H1 (cell line): ENCODE results near the gene EMC10. TPM values are rescaled to one million over a fixed set of nuclear protein-coding genes. Genes with fewer than 3 reads are reported as not detected.

ENCODE experiments used
- CTCF ChIA-PET: fragments of 300-600 bp; sonication (Branson Sonifier 250); formaldehyde crosslinking; loops from one replicate; lab custom pipeline; 2021; ENCODE audit not compliant: partially characterized antibody; lab: Charles Lee
- POLR2A ChIA-PET: fragments of 300-600 bp; sonication (Branson Sonifier 250); formaldehyde crosslinking; loops from one replicate; lab custom pipeline; 2021; ENCODE audit warnings: inconsistent platforms; ENCODE audit not compliant: partially characterized antibody; lab: Charles Lee
- DNase-seq, 2 experiments: peaks; one replicate each; pipeline versions ENCODE4 v3.0.0 to v3.0.0-alpha.2; 2010 to 2022; ENCODE audit warnings: low spot score in 2 of 2, low read depth in 1 of 2, mixed read lengths in 1 of 2
- FAIRE-seq: peaks from 2 replicates; lab custom pipeline; 2011; peaks lifted over from hg19 to GRCh38; lab: Jason Lieb, UNC
- H2AFZ ChIP-seq: 2 replicates; pipeline ENCODE4 v1.8.1; 2012; ENCODE audit warnings: low read length, inconsistent platforms
- H2AK5ac ChIP-seq: 2 replicates; pipeline ENCODE4 v1.6.1; 2013; ENCODE audit warnings: low read depth, low read length
- H2BK120ac ChIP-seq: replicated peaks from 2 replicates; pipeline ENCODE3; 2013; ENCODE audit warnings: low read depth, low read length, inconsistent platforms
- H2BK12ac ChIP-seq: 2 replicates; pipeline ENCODE4 v1.6.1; 2013; ENCODE audit warnings: low read depth, low read length
- H2BK15ac ChIP-seq: 2 replicates; pipeline ENCODE4 v1.6.1; 2013; ENCODE audit warnings: low read length
- H2BK20ac ChIP-seq: 2 replicates; pipeline ENCODE4 v1.6.1; 2013; ENCODE audit warnings: low read length
- H2BK5ac ChIP-seq: 2 replicates; pipeline ENCODE4 v1.6.1; 2013; ENCODE audit warnings: low read depth, low read length
- H3K14ac ChIP-seq: 2 replicates; pipeline ENCODE4 v1.6.1; 2013; ENCODE audit warnings: inconsistent platforms; ENCODE audit not compliant: insufficient read length
- H3K18ac ChIP-seq: 2 replicates; pipeline ENCODE4 v1.6.1; 2013; ENCODE audit warnings: low read length; ENCODE audit errors: extremely low read depth
- H3K23ac ChIP-seq: 2 replicates; pipeline ENCODE4 v1.6.1; 2013; ENCODE audit warnings: inconsistent platforms; ENCODE audit not compliant: insufficient read length
- H3K23me2 ChIP-seq: 2 replicates; pipeline ENCODE4 v1.6.1; 2013; ENCODE audit warnings: low read depth, low read length
- H3K27ac ChIP-seq: 2 replicates; pipeline ENCODE4 v1.6.1; 2011; ENCODE audit warnings: low read depth, low read length, inconsistent platforms
- H3K27me3 ChIP-seq, 4 experiments: replicated peaks in 1 of 4; 1 replicate in 1 of 4; 2 replicates in 3 of 4; pipeline versions ENCODE4 v1.6.1 to v1.8.1; 2011 to 2013; ENCODE audit warnings: low read length in 3 of 4, mild to moderate bottlenecking in 3 of 4, inconsistent platforms in 2 of 4, mixed read lengths in 2 of 4, moderate library complexity in 1 of 4; ENCODE audit not compliant: control insufficient read depth in 3 of 4, insufficient read depth in 3 of 4; ENCODE audit errors: extremely low read depth in 1 of 4
- H3K36me3 ChIP-seq, 4 experiments: 2 replicates each; pipeline versions ENCODE4 v1.6.1 to v1.8.1; 2011 to 2013; ENCODE audit warnings: mild to moderate bottlenecking in 4 of 4, low read length in 3 of 4, moderate library complexity in 2 of 4, control low read depth in 1 of 4, inconsistent platforms in 1 of 4; ENCODE audit not compliant: insufficient read depth in 4 of 4, control insufficient read depth in 2 of 4
- H3K4ac ChIP-seq: replicated peaks from 2 replicates; pipeline ENCODE3; 2013; ENCODE audit warnings: low read length, low read depth, mixed read lengths, inconsistent platforms; ENCODE audit not compliant: insufficient read length
- H3K4me1 ChIP-seq, 4 experiments: replicated peaks in 1 of 4; 1 replicate in 1 of 4; 2 replicates in 3 of 4; pipeline versions ENCODE4 v1.6.1 to v1.8.1; 2011 to 2013; ENCODE audit warnings: low read length in 3 of 4, inconsistent platforms in 2 of 4, mixed read lengths in 1 of 4; ENCODE audit not compliant: insufficient read depth in 4 of 4, control insufficient read depth in 3 of 4
- H3K4me2 ChIP-seq, 2 experiments: 2 replicates each; pipeline versions ENCODE4 v1.6.1 to v1.8.1; 2011 to 2013; ENCODE audit warnings: low read depth in 2 of 2, low read length in 2 of 2, control low read depth in 1 of 2, inconsistent platforms in 1 of 2, mild to moderate bottlenecking in 1 of 2; ENCODE audit not compliant: insufficient read depth in 1 of 2
- H3K4me3 ChIP-seq, 4 experiments: fragments of 200-600, 300-600 bp in 1 of 4; sonication (generic), shearing (Covaris generic), sonication (Bioruptor Twin) in 1 of 4; 2 replicates each; pipeline versions ENCODE4 v1.5.1 to v1.8.1; 2011 to 2016; ENCODE audit warnings: low read length in 4 of 4, low read depth in 3 of 4, control low read depth in 2 of 4, inconsistent platforms in 2 of 4, mild to moderate bottlenecking in 2 of 4, mixed read lengths in 1 of 4, moderate library complexity in 1 of 4; ENCODE audit not compliant: insufficient read depth in 2 of 4; ENCODE audit errors: extremely low read depth in 1 of 4
- H3K56ac ChIP-seq: replicated peaks from 2 replicates; pipeline ENCODE3; 2013; ENCODE audit warnings: low read depth, mild to moderate bottlenecking, mixed read lengths, low read length, inconsistent platforms; ENCODE audit not compliant: insufficient read length
- H3K79me1 ChIP-seq: 2 replicates; pipeline ENCODE4 v1.6.1; 2013; ENCODE audit warnings: low read depth, low read length, control low read depth
- H3K79me2 ChIP-seq, 2 experiments: 2 replicates each; pipeline versions ENCODE4 v1.6.1 to v1.8.1; 2012 to 2013; ENCODE audit warnings: low read length in 2 of 2, mild to moderate bottlenecking in 2 of 2, inconsistent platforms in 1 of 2; ENCODE audit not compliant: insufficient read depth in 2 of 2, control insufficient read depth in 1 of 2
- H3K9ac ChIP-seq, 4 experiments: replicated peaks in 1 of 4; 1 replicate in 1 of 4; 2 replicates in 3 of 4; pipeline versions ENCODE4 v1.6.1 to v1.8.1; 2011 to 2013; ENCODE audit warnings: low read depth in 3 of 4, low read length in 3 of 4, control low read depth in 2 of 4, mild to moderate bottlenecking in 2 of 4, moderate library complexity in 2 of 4, inconsistent platforms in 1 of 4; ENCODE audit errors: extremely low read depth in 1 of 4
- H3K9me3 ChIP-seq, 2 experiments: 2 replicates each; pipeline versions ENCODE4 v1.6.1 to v1.8.1; 2012 to 2013; ENCODE audit warnings: mild to moderate bottlenecking in 2 of 2, moderate library complexity in 2 of 2, control low read depth in 1 of 2, inconsistent platforms in 1 of 2, low read depth in 1 of 2, low read length in 1 of 2, mixed read lengths in 1 of 2; ENCODE audit not compliant: insufficient read depth in 2 of 2
- H4K20me1 ChIP-seq, 2 experiments: replicated peaks in 1 of 2; 2 replicates each; pipeline versions ENCODE3 to v1.8.1; 2011 to 2013; ENCODE audit warnings: inconsistent platforms in 2 of 2, low read length in 2 of 2, mild to moderate bottlenecking in 1 of 2; ENCODE audit not compliant: insufficient read depth in 2 of 2, control insufficient read depth in 1 of 2
- H4K5ac ChIP-seq: 2 replicates; pipeline ENCODE4 v1.6.1; 2013; ENCODE audit warnings: low read length, low read depth, mixed read lengths, inconsistent platforms; ENCODE audit not compliant: insufficient read length
- H4K8ac ChIP-seq: 2 replicates; pipeline ENCODE4 v1.8.0; 2013; ENCODE audit warnings: mild to moderate bottlenecking, moderate library complexity, low read length, inconsistent platforms; ENCODE audit not compliant: insufficient read depth; ENCODE audit errors: extremely low read depth
- H4K91ac ChIP-seq: replicated peaks from 2 replicates; pipeline ENCODE3; 2013; ENCODE audit warnings: low read length, mixed read lengths, inconsistent platforms; ENCODE audit not compliant: insufficient read length
- JUN ChIP-seq: IDR thresholded peaks from 2 replicates; pipeline ENCODE4 v1.6.1; 2011; ENCODE audit warnings: low read depth, mild to moderate bottlenecking, improper control_type of control experiment, low read length
- KDM1A ChIP-seq: fragments of 200-600, 300-600 bp; sonication (generic); IDR thresholded peaks from 2 replicates; pipeline ENCODE4 v1.7.1; 2016; ENCODE audit warnings: mild to moderate bottlenecking, low read length, borderline replicate concordance
- WGBS, 2 experiments: shearing (Covaris generic) in 1 of 2; methylation state at CpG; one replicate each; pipeline versions ENCODE4 v1.1.6 to v1.1.7; 2013 to 2015; ENCODE audit warnings: low lambda C conversion rate in 2 of 2, mixed read lengths in 2 of 2, inconsistent platforms in 1 of 2, low coverage in 1 of 2, missing lambda C conversion rate in 1 of 2; ENCODE audit not compliant: insufficient replicate concordance in 2 of 2, insufficient coverage in 1 of 2, insufficient read length in 1 of 2; ENCODE audit errors: extremely low coverage in 1 of 2, missing lambda C conversion rate in 1 of 2; 5-methylcytosine and 5-hydroxymethylcytosine counted together
- polyA plus RNA-seq, 7 experiments: library from polyadenylated mRNA; depleted of rRNA in 3 of 7; stranded (reverse) in 5 of 7; unstranded in 2 of 7; fragments of >200 nt in 5 of 7; fragments of 200-250 nt in 2 of 7; gene quantifications; 1 replicate in 5 of 7; 2 replicates in 1 of 7; 4 replicates in 1 of 7; pipeline versions ENCODE4 v1.2.1 to v1.2.3, GENCODE V29; 2011 to 2013; ENCODE audit warnings: missing spikeins in 2 of 7, mixed read lengths in 2 of 7
- total RNA-seq: library from RNA; stranded (reverse); fragmentation: NEBNext Ultra II Directional; extraction: Animal tissue kit (Norgen Biotek cat#: 25700); gene quantifications from 2 replicates; pipeline ENCODE4 v1.2.1, GENCODE V29; 2021

The EMC10 gene
- total and polyA plus RNA-seq, 2 of the 8 experiments (the other 6 are each of a cell fraction or from before 2014, with no cell fraction given), result 77.6 to 103 TPM

DNA sequence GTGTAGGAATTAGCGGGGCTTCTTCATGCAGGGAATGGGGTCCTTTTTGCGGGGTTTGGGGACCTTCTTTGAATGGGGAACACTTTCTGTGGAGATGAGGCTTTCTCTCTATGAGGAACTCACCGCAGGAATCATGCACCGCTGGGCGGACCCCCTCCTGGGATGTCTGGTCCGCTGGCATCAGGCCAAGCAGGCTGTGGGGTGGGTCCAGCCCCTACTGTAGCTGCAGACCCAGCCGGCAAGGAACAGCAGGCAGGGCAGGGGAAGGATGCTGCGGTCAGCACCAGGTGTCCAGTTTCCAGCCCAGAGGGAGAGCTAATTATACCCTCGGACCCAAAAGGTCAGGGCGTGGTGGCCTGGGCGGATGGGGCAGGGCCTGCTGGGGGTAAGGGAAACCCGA is 41.8 kb upstream of the EMC10 start:
- Histone ChIP-seq H3K27ac (no peak overlapping the region), H3K79me2 (no peaks in the 10 kb centered on the region), H3K4me1 (peaks cover 2 to 14% (median 9%) of the 10 kb centered on the region in 4 experiments), H3K9ac (no peak overlapping the region), H4K20me1 (no peaks in the 10 kb centered on the region), H3K79me1 (no peaks in the 10 kb centered on the region), H2BK12ac (no peak overlapping the region), H3K4me3 (no peak overlapping the region), H2AK5ac (no peak overlapping the region), H4K91ac (no peak overlapping the region), H4K5ac (no peak overlapping the region), H3K4ac (no peak overlapping the region), H3K23me2 (peaks cover 7% of the 10 kb centered on the region; the same call in 1 of the 2 replicates), H4K8ac (peak overlapping the region; percentile 59; the same call in 1 of the 2 replicates), H3K14ac (no peak overlapping the region), H3K4me2 (no peak overlapping the region), H2BK20ac (no peak overlapping the region), H2BK120ac (no peak overlapping the region), H3K23ac (no peak overlapping the region), H3K27me3 (peaks cover 0 to 9% (median 3%) of the 10 kb centered on the region in 4 experiments; a peak in 4 of 7 replicates), H2BK15ac (no peak overlapping the region), H3K9me3 (no peaks in the 10 kb centered on the region), H3K36me3 (no peaks in the 10 kb centered on the region), H3K18ac (no peak overlapping the region), H3K56ac (no peak overlapping the region), H2BK5ac (no peak overlapping the region), H2AFZ (no peak overlapping the region)
- DNase-seq (no peak), FAIRE-seq (no peak)
- TF ChIP-seq KDM1A (no peak), JUN (no peak)
- 76% methylated on average over 12 of the region's 12 CpGs; no CpG with 5 or more reads in 1 of the 2 experiments for WGBS, 2 experiments
- ChIA-PET CTCF (interaction anchor here (1.2 kb wide), 1 partner anchor 102 kb away, joined by 3 read pairs; no protein-coding TSS in a partner anchor), POLR2A (interaction anchor here (1.0 kb wide), 1 partner anchor 29 kb away, joined by 3 read pairs; no protein-coding TSS in a partner anchor)
